ENCODE results near the gene LRP1.

- TF ChIP-seq FOXK2 (IDR thresholded peaks at IDR 0.05) = no peak
- TF ChIP-seq ATM (IDR thresholded peaks at IDR 0.05; ENCODE audit: borderline replicate concordance) = no peak
- TF ChIP-seq CEBPZ (IDR thresholded peaks at IDR 0.05; ENCODE audit: low read length) = no peak
- no peak for TF ChIP-seq POLR2AphosphoS2 (IDR thresholded peaks at IDR 0.05; ENCODE audit: low read depth, low read length)
Measured at GRCh38 chr12:57207731-57208630, 79.7 kb downstream of the LRP1 start.

All from HepG2 (cell line).